H9 (cell line): ENCODE data around the gene PCED1A. TPM values are rescaled to one million over a fixed set of nuclear protein-coding genes. Genes with fewer than 3 reads are reported as not detected.
"Not testable (repeated sequence)": the region's sequence is repeated elsewhere in the genome, so short reads cannot be mapped to it uniquely, and the experiment has no call there.

Source experiments
- DNase-seq: peaks from one replicate; pipeline ENCODE4 v3.0.0-alpha.2; 2017
- H2AFZ ChIP-seq: one replicate; pipeline ENCODE4 v1.6.1; 2013; ENCODE audit warnings: mild to moderate bottlenecking, low read length, control low read depth, moderate library complexity
- H2AK5ac ChIP-seq: 2 replicates; pipeline ENCODE4 v1.6.1; 2013; ENCODE audit warnings: low read length, control low read depth, mixed read lengths; ENCODE audit not compliant: insufficient read length
- H2BK120ac ChIP-seq: one replicate; pipeline ENCODE4 v1.6.1; 2013; ENCODE audit warnings: low read depth, mild to moderate bottlenecking, low read length, control low read depth, inconsistent platforms; ENCODE audit not compliant: poor library complexity, severe bottlenecking
- H2BK12ac ChIP-seq: 2 replicates; pipeline ENCODE4 v1.6.1; 2013; ENCODE audit warnings: low read length, control low read depth, mixed read lengths, low read depth; ENCODE audit not compliant: insufficient read length
- H2BK15ac ChIP-seq: 2 replicates; pipeline ENCODE4 v1.6.1; 2013; ENCODE audit warnings: low read depth, low read length, control low read depth
- H2BK20ac ChIP-seq: one replicate; pipeline ENCODE4 v1.6.1; 2013; ENCODE audit warnings: low read depth, mild to moderate bottlenecking, low read length, control low read depth, inconsistent platforms; ENCODE audit not compliant: poor library complexity, severe bottlenecking
- H2BK5ac ChIP-seq: 2 replicates; pipeline ENCODE4 v1.6.1; 2013; ENCODE audit warnings: low read length, control low read depth, mixed read lengths; ENCODE audit not compliant: insufficient read length
- H3K14ac ChIP-seq: 2 replicates; pipeline ENCODE4 v1.6.1; 2013; ENCODE audit warnings: low read length, control low read depth; ENCODE audit not compliant: insufficient read depth
- H3K18ac ChIP-seq: 2 replicates; pipeline ENCODE4 v1.6.1; 2013; ENCODE audit warnings: low read depth, mild to moderate bottlenecking, mixed read lengths, low read length, control low read depth; ENCODE audit not compliant: insufficient read length
- H3K23ac ChIP-seq: 2 replicates; pipeline ENCODE4 v1.6.1; 2013; ENCODE audit warnings: low read length, control low read depth, mixed read lengths, low read depth; ENCODE audit not compliant: insufficient read length
- H3K23me2 ChIP-seq: 2 replicates; pipeline ENCODE4 v1.6.1; 2013; ENCODE audit warnings: low read depth, mild to moderate bottlenecking, mixed read lengths, low read length, control low read depth; ENCODE audit not compliant: insufficient read length, poor library complexity, severe bottlenecking
- H3K27ac ChIP-seq: 2 replicates; pipeline ENCODE4 v1.5.1; 2013; ENCODE audit warnings: low read length, control low read depth, mixed read lengths, low read depth; ENCODE audit not compliant: insufficient read length
- H3K27me3 ChIP-seq: 2 replicates; pipeline ENCODE4 v1.6.1; 2013; ENCODE audit warnings: low read length, control low read depth, inconsistent platforms; ENCODE audit not compliant: insufficient read depth
- H3K4ac ChIP-seq: 2 replicates; pipeline ENCODE4 v1.6.1; 2013; ENCODE audit warnings: low read depth, mild to moderate bottlenecking, control low read depth, inconsistent platforms, low read length, moderate library complexity
- H3K4me1 ChIP-seq: 2 replicates; pipeline ENCODE4 v1.6.1; 2013; ENCODE audit warnings: low read length, control low read depth, inconsistent platforms; ENCODE audit not compliant: insufficient read depth
- H3K4me2 ChIP-seq: 2 replicates; pipeline ENCODE4 v1.6.1; 2013; ENCODE audit warnings: low read length, control low read depth, mixed read lengths; ENCODE audit not compliant: insufficient read length, insufficient read depth
- H3K56ac ChIP-seq: 2 replicates; pipeline ENCODE4 v1.6.1; 2013; ENCODE audit warnings: low read depth, mild to moderate bottlenecking, mixed read lengths, low read length, control low read depth; ENCODE audit not compliant: insufficient read length
- H3K79me1 ChIP-seq: 2 replicates; pipeline ENCODE4 v1.6.1; 2013; ENCODE audit warnings: low read depth, mild to moderate bottlenecking, moderate library complexity, low read length, control low read depth, inconsistent platforms; ENCODE audit not compliant: insufficient read depth, poor library complexity, severe bottlenecking
- H3K79me2 ChIP-seq: 2 replicates; pipeline ENCODE4 v1.6.1; 2013; ENCODE audit warnings: low read length, control low read depth, inconsistent platforms; ENCODE audit not compliant: insufficient read depth
- H3K9ac ChIP-seq: 2 replicates; pipeline ENCODE4 v1.6.1; 2013; ENCODE audit warnings: low read length, control low read depth, mixed read lengths; ENCODE audit not compliant: insufficient read length; ENCODE audit errors: extremely low read depth
- H3K9me3 ChIP-seq: one replicate; pipeline ENCODE4 v1.6.1; 2013; ENCODE audit warnings: low read depth, low read length, inconsistent platforms; ENCODE audit not compliant: control insufficient read depth
- H3T11ph ChIP-seq: one replicate; pipeline ENCODE4 v1.6.1; 2013; ENCODE audit warnings: mild to moderate bottlenecking, low read length, control low read depth, inconsistent platforms
- H4K20me1 ChIP-seq: one replicate; pipeline ENCODE4 v1.6.1; 2013; ENCODE audit not compliant: control insufficient read depth, insufficient read length, insufficient read depth
- H4K5ac ChIP-seq: 2 replicates; pipeline ENCODE4 v1.6.1; 2013; ENCODE audit warnings: low read depth, mild to moderate bottlenecking, mixed read lengths, low read length, control low read depth; ENCODE audit not compliant: insufficient read length
- H4K8ac ChIP-seq: replicated peaks from 2 replicates; pipeline ENCODE4 v1.6.1; 2013; ENCODE audit warnings: low read length, control low read depth, mixed read lengths, low read depth; ENCODE audit not compliant: insufficient read length
- H4K91ac ChIP-seq: 2 replicates; pipeline ENCODE4 v1.6.1; 2013; ENCODE audit warnings: low read depth, mild to moderate bottlenecking, moderate library complexity, mixed read lengths, low read length, control low read depth; ENCODE audit not compliant: insufficient read length
- H3K27ac Mint-ChIP-seq, 3 experiments: 2 replicates in 2 of 3; 3 replicates in 1 of 3; pipeline ENCODE4 v1.8.0; 2020 to 2021; ENCODE audit warnings: mixed read lengths in 3 of 3, mild to moderate bottlenecking in 1 of 3, moderate library complexity in 1 of 3
- H3K27me3 Mint-ChIP-seq: 2 replicates; pipeline ENCODE4 v1.8.0; 2021; ENCODE audit warnings: low read depth, mild to moderate bottlenecking, moderate library complexity, mixed read lengths
- H3K36me3 Mint-ChIP-seq, 3 experiments: 2 replicates in 2 of 3; 3 replicates in 1 of 3; pipeline ENCODE4 v1.8.0; 2020 to 2021; ENCODE audit warnings: low read depth in 3 of 3, mixed read lengths in 3 of 3; ENCODE audit not compliant: insufficient read depth in 1 of 3
- H3K4me1 Mint-ChIP-seq, 2 experiments: 2 replicates each; pipeline ENCODE4 v1.8.0; 2020; ENCODE audit warnings: mixed read lengths in 2 of 2
- H3K4me3 Mint-ChIP-seq, 2 experiments: 2 replicates in 1 of 2; 3 replicates in 1 of 2; pipeline ENCODE4 v1.8.0; 2020 to 2021; ENCODE audit warnings: mild to moderate bottlenecking in 2 of 2, mixed read lengths in 2 of 2, moderate library complexity in 1 of 2
- H3K9me3 Mint-ChIP-seq, 2 experiments: 2 replicates in 1 of 2; 3 replicates in 1 of 2; pipeline ENCODE4 v1.8.0; 2020; ENCODE audit warnings: mild to moderate bottlenecking in 2 of 2, mixed read lengths in 2 of 2, moderate library complexity in 1 of 2
- WGBS: extraction: QIAGEN DNeasy Blood & Tissue Kit; methylation state at CpG from one replicate; pipeline ENCODE4 v1.1.7; 2013; ENCODE audit warnings: missing lambda C conversion rate, low lambda C conversion rate, mixed read lengths; ENCODE audit not compliant: insufficient read length; ENCODE audit errors: extremely low coverage; 5-methylcytosine and 5-hydroxymethylcytosine counted together
- total RNA-seq: library from RNA; stranded (reverse); gene quantifications from 2 replicates; pipeline ENCODE4 v1.2.1, GENCODE V29; 2021
- TF ChIP-seq, protein P1 (sequence below): fragments of 200-600 bp; sonication (generic); conservative IDR thresholded peaks from 3 replicates; pipeline ENCODE4 v1.8.0; 2021; ENCODE audit warnings: antibody characterized with exemption, mild to moderate bottlenecking

PCED1A gene
- total RNA-seq, 1 experiment from 2014 or later, result 30.8 TPM

DNA sequence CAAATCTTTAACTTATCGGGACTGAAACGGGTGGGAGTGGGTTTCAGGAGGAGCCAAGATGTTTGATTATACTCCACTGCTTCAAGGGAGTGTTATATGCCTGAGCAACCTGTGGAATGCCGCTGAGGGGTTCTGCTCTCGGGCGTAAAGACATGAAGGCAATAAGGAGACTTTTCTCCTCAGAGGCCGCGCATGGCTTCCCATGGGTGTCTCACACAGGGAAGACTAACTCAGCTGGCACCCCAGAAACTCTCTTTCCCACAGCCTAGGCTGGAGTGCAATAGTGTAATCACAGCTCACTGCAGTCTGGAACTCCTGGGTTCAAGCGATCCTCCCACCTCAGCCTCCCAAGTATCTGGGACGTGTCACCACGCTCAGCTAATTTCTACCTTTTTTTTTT, 30.8 kb downstream of the PCED1A start:
- Histone ChIP-seq H3K23me2 (no peaks in the 10 kb centered on the region), H2BK120ac (no peak overlapping the region), H4K20me1 (no peaks in the 10 kb centered on the region), H3T11ph (no peak overlapping the region), H3K23ac (no peak overlapping the region), H3K9me3 (no peaks in the 10 kb centered on the region), H3K79me2 (no peaks in the 10 kb centered on the region), H4K8ac (no peak overlapping the region), H3K27me3 (peaks cover 18% of the 10 kb centered on the region), H2BK5ac (no peak overlapping the region), H3K27ac (no peak overlapping the region), H2AFZ (no peak overlapping the region), H2BK12ac (no peak overlapping the region), H2BK20ac (no peak overlapping the region), H3K4me2 (no peak overlapping the region), H3K56ac (no peak overlapping the region), H3K4ac (no peak overlapping the region), H2BK15ac (no peak overlapping the region), H3K79me1 (no peaks in the 10 kb centered on the region), H2AK5ac (no peak overlapping the region), H4K91ac (no peak overlapping the region), H3K14ac (no peak overlapping the region), H3K18ac (no peak overlapping the region), H3K4me1 (peaks cover 7% of the 10 kb centered on the region; the same call in 1 of the 2 replicates), H3K9ac (no peak overlapping the region), H4K5ac (no peak overlapping the region)
- Mint-ChIP-seq H3K36me3 (no peaks in the 10 kb centered on the region; a peak in 1 of 7 replicates), H3K9me3 (peaks cover 10 to 16% of the 10 kb centered on the region in 2 experiments), H3K4me1 (peaks cover 8 to 11% of the 10 kb centered on the region in 2 experiments), H3K27me3 (peaks cover 62% of the 10 kb centered on the region), H3K4me3 (no peak overlapping the region), H3K27ac (no peak overlapping the region)
- TF ChIP-seq, protein P1, sequence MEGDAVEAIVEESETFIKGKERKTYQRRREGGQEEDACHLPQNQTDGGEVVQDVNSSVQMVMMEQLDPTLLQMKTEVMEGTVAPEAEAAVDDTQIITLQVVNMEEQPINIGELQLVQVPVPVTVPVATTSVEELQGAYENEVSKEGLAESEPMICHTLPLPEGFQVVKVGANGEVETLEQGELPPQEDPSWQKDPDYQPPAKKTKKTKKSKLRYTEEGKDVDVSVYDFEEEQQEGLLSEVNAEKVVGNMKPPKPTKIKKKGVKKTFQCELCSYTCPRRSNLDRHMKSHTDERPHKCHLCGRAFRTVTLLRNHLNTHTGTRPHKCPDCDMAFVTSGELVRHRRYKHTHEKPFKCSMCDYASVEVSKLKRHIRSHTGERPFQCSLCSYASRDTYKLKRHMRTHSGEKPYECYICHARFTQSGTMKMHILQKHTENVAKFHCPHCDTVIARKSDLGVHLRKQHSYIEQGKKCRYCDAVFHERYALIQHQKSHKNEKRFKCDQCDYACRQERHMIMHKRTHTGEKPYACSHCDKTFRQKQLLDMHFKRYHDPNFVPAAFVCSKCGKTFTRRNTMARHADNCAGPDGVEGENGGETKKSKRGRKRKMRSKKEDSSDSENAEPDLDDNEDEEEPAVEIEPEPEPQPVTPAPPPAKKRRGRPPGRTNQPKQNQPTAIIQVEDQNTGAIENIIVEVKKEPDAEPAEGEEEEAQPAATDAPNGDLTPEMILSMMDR, result no peak
- WGBS, result no CpG with 5 or more reads among the region's 10 CpGs
- no peak for DNase-seq

DNA sequence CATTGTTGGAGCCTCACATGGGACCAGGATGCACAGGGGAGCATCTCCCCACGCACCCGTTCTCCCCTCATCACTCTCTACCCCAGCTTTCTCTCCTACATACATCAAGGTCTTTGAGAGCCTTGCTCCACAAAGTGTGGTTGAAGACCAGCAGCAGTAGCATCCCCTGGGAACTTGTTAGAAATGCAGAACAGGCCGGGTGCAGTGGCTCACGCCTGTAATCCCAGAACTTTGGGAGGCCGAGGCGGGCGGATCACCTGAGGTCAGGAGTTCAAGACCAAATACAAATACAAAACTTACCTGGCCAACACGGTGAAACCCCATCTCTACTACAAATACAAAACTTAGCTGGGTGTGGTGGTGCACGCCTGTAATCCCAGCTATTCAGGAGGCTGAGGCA, 32.5 kb downstream of the PCED1A start:
- not testable (repeated sequence) for H3K56ac ChIP-seq, H2AK5ac ChIP-seq, H3K23ac ChIP-seq, H3K9me3 ChIP-seq, H3K4me2 ChIP-seq, H3K23me2 ChIP-seq, H3K18ac ChIP-seq, H3K9ac ChIP-seq, DNase-seq, H4K5ac ChIP-seq, H3K4me3 Mint-ChIP-seq, H3K4ac ChIP-seq, H4K20me1 ChIP-seq, H2BK15ac ChIP-seq, H3T11ph ChIP-seq, H3K79me1 ChIP-seq, H2AFZ ChIP-seq, H3K14ac ChIP-seq, H2BK12ac ChIP-seq, H3K27ac Mint-ChIP-seq, H2BK120ac ChIP-seq, H3K27ac ChIP-seq, H3K79me2 ChIP-seq, H4K8ac ChIP-seq, H3K36me3 Mint-ChIP-seq, H2BK20ac ChIP-seq, H3K4me1 ChIP-seq, H4K91ac ChIP-seq, H2BK5ac ChIP-seq
- H3K9me3 Mint-ChIP-seq, result peaks cover 8 to 14% of the 10 kb centered on the region in 2 experiments
- peaks cover 31% of the 10 kb centered on the region for H3K27me3 ChIP-seq
- peaks cover 72% of the 10 kb centered on the region for H3K27me3 Mint-ChIP-seq
- peaks cover 11 to 17% of the 10 kb centered on the region in 2 experiments for H3K4me1 Mint-ChIP-seq
- WGBS, result no CpG with 5 or more reads among the region's 9 CpGs
